GM20000 (cell line): ENCODE measurements around the gene KAZN.

ENCODE experiments used
- DNase-seq: peaks from one replicate; pipeline ENCODE4 v3.0.0; 2012; ENCODE audit warnings: low spot score
- CTCF ChIP-seq: IDR thresholded peaks from 2 replicates; pipeline ENCODE4 v1.5.1; 2012; ENCODE audit warnings: mild to moderate bottlenecking, control low read depth; ENCODE audit errors: extremely low read depth, missing control alignments

The KAZN gene

DNA sequence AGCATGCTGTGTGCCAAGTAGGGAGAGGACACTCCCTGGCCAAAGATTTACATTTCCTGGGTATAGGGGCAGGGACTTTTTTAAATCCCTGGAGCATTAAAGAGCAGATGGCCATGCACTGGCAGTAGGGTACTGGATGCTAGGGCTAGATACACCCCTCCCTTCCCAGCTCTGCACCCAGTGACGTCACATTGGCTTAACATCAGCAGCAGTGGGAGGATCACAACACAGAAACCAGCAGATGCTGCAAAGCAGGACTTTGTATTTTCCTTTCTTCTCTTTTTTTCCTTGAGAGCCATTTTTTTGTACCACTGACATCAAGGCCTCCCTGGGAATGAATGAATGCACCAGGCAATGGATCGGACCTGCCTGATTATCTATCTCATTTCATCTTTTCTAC lies 243.0 kb downstream of the KAZN start:
- no peak for TF ChIP-seq CTCF
- no peak for DNase-seq

DNA sequence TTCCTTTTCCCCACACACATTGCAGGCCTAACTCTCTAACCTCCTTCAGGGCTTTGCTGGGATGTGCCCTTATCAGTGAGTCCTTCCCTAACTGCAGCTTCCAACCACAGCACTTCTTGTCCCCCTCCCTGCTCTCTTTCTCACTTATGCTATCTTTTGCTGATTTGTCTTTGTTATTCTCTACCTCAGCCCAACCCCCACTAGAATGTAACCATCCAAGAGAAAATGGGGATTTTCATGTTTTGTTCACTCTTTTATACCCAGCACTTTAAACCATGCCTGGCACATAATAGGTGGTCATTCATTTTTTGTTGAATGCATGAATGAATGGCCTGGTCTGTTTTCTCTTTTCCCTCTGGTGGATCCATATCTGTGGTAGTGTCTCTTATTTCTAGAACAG lies 243.5 kb downstream of the KAZN start:
- no peak for TF ChIP-seq CTCF
- DNase-seq, result no peak

DNA sequence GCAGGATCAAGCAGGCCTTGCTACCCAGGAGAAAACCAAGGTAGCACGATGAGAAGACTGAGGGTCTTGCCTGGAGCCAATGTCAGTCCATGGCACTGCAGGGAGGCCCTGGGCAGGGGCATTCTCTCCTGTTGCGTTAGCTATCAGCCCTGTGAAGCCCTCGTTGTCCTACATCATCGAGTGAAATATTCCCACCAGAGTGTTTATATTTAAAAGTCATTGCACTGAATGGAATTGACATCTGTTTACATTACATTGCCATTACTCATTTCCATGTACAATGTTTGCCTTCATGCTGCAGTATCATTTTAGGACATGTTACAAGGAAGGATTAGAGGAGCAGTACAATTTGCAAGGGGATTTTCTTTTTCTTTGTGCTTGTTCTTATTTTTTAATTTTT lies 243.9 kb downstream of the KAZN start:
- DNase-seq, result no peak
- no peak for TF ChIP-seq CTCF

- no peak for DNase-seq
- TF ChIP-seq CTCF, result no peak
Measured at GRCh38 chr1:14842891-14843290, 244.4 kb downstream of the KAZN start.

- TF ChIP-seq CTCF, result no peak
- DNase-seq, result no peak
Measured at GRCh38 chr1:14843525-14843924, 245.0 kb downstream of the KAZN start.

DNA sequence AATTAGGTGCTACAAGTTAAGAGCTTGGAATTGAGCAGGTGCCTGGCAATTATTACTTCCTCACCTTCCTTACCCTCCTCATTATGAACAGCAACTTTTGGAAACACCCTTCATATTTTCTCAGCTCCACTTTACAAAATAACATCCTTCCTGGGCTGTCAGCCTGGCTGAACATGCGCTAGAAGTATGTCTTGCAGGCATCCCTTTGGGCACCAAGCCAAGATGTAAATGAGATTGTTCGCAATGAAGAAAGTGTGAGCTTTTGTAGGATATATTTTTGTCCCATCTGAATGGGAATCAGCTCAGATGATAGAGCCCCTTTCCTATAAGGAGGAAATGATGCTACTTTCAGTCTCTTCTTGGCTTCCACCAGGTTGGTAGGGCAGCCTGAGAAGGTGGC lies 245.9 kb downstream of the KAZN start:
- TF ChIP-seq CTCF, result no peak

GRCh38 chr1:14844923-14845617 lies 246.6 kb downstream of the KAZN start:
- DNase-seq, result no peak
- no peak for TF ChIP-seq CTCF

More for the DNA sequence above, 245.9 kb downstream of the KAZN start:
- DNase-seq, result no peak
